GM12865 (cell line): Measurements from ENCODE around the gene EHD4.
A peak's percentile ranks its signal among the peaks of the same experiment; 100 is the strongest.

Experiments
- DNase-seq: peaks from one replicate; pipeline ENCODE4 v3.0.0; 2010; ENCODE audit warnings: low read depth
- H3K4me3 ChIP-seq: 2 replicates; pipeline ENCODE4 v1.5.1; 2011; ENCODE audit warnings: mild to moderate bottlenecking, low read depth, low read length, control low read depth
- TF ChIP-seq, protein P1 (sequence below): IDR thresholded peaks from 2 replicates; pipeline ENCODE4 v1.5.1; 2011; ENCODE audit warnings: low read length, control low read depth, low read depth, inconsistent platforms; ENCODE audit not compliant: insufficient read depth; ENCODE audit errors: missing control alignments

Gene EHD4

DNA sequence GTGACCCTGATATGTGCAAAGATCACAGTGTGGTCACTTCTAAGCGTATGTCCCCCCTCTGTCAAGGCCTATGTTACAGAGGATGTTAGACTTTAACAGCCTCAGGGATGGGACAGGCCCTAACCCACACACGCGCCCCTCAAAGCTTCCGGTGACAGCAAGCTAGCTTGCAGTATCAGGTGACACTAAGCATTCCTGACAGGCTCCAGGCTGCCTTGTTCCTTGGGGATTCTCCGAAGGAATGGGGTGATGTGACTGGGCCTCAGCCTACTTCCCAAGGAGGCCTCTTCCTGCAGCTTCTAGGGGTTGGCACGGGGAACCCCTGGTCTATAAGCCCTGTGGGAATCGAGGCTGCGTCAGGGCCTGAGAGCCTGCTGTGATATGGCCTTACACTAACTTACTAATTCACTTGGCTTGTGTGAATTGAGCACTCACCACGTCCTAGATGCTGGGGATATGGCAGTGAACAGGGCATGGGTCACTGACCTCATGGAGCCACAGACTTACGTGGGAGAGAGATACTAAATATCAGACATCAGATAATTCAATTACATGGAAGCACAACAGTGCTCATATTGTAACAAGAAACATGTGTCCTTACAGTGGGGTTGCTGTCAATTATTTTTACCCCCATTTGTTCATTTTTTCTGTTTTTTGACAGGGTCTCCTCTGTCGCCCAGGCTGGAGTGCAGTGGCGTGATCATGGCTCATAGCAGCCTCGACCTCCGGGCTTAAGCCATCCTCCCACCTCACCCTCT is 67.1 kb downstream of the EHD4 start:
- TF ChIP-seq, protein P1, sequence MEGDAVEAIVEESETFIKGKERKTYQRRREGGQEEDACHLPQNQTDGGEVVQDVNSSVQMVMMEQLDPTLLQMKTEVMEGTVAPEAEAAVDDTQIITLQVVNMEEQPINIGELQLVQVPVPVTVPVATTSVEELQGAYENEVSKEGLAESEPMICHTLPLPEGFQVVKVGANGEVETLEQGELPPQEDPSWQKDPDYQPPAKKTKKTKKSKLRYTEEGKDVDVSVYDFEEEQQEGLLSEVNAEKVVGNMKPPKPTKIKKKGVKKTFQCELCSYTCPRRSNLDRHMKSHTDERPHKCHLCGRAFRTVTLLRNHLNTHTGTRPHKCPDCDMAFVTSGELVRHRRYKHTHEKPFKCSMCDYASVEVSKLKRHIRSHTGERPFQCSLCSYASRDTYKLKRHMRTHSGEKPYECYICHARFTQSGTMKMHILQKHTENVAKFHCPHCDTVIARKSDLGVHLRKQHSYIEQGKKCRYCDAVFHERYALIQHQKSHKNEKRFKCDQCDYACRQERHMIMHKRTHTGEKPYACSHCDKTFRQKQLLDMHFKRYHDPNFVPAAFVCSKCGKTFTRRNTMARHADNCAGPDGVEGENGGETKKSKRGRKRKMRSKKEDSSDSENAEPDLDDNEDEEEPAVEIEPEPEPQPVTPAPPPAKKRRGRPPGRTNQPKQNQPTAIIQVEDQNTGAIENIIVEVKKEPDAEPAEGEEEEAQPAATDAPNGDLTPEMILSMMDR = no peak
- DNase-seq = no peak
- H3K4me3 ChIP-seq = no peak overlapping the region

DNA sequence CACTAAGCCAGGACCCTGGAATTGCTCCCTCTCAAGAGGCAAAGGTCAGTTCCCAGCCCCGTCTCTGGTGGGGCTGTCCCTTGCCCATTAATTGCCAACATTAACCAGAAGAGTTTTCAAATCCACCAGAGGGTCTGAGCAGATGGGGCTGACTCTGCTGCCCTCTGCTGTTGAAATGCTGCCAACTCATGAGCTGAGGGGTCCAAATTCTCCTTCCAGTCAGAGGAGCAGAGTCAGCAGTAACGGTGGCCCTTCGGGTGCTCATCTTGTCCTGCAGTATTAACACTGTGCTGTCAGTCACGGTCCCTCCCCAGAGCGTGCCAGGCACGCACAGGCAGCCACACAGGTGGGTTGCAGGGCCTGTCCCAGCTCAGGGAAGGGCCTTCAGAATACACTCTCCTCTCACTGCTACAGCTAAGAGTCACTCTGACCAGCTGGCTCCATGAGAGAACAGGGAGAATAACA is 67.8 kb downstream of the EHD4 start:
- DNase-seq = peak; percentile 72
- TF ChIP-seq, protein P1 = peak; percentile 83
- H3K4me3 ChIP-seq = no peak overlapping the region

DNA sequence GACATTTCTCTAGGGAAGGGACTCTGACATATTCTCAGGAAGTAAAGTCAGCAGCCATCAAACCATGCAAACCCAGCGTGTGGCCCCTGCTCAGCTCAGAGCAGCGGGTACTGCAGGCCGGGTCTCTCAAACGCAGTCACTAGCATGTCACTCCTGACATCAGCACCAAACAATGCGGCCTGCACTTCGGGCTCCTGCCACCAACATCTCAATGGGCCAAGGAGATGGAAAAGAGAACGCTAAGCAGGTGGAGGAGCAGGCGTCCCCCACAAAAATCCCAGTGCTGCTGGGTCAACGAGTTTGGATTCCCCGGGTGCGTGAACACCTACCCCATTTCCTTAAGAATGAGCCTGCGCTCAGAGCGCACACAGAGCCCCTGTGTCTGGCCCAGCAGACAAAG is 68.6 kb downstream of the EHD4 start:
- no peak for DNase-seq
- TF ChIP-seq, protein P1 = no peak

GRCh38 chr15:41901431-41901830 is 70.9 kb downstream of the EHD4 start:
- H3K4me3 ChIP-seq = no peak overlapping the region
- no peak for DNase-seq
- TF ChIP-seq, protein P1 = no peak

More for the DNA sequence above, 68.6 kb downstream of the EHD4 start:
- no peak overlapping the region for H3K4me3 ChIP-seq

DNA sequence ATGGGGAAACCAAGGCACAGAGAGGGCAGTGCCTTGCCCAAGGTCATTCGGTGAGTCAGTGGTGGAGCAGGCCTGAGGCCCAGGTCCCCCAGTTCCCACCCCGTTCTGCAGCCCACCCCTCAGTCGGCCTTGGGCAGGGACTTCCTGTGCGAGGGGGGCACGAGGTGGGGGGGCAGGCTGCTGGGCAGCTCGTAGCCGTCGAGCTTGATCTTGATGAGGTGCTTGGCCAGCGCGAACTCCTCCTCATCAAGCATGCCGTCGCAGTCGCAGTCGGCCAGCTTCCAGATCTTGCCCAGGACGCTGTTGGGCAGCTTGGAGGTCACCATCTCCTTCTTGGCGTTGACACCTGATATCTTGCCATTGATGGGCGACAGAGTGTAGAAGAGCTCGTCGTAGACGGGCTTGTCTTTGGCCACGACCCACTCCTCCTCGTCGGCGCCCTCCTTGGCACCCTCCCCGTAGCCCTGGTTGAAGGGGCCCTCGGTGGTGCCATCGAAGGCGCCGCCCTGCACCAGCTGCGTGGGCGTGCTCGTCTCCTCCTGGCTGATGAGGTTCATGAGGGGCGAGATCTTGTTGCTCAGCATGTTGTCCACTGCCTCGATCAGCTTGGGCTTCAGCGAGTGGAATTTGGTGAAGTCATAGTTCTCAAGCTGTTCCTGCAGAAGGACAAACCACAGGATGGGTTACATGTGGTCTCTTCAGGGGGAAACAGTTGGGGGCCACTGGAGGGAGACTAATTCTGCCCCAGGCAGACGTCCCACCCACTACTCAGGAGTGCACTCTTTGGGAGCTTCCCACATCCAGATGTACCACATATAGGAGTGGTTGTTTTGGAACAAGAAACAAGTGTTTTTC is 71.6 kb downstream of the EHD4 start:
- no peak for DNase-seq
- TF ChIP-seq, protein P1 = no peak
- H3K4me3 ChIP-seq = no peak overlapping the region

- TF ChIP-seq, protein P1 = no peak
- H3K4me3 ChIP-seq = no peak overlapping the region
- no peak for DNase-seq
These were observed 72.4 kb downstream of the EHD4 start for GRCh38 chr15:41899854-41900442.
